ENCODE data around the gene SNCG. TPM values are rescaled to one million over a fixed set of nuclear protein-coding genes. Genes with fewer than 3 reads are reported as not detected.
A peak's percentile ranks its signal among the peaks of the same experiment; 100 is the strongest.
"Not testable (repeated sequence)": the region's sequence is repeated elsewhere in the genome, so short reads cannot be mapped to it uniquely, and the experiment has no call there.

The SNCG gene
- total RNA-seq = 10 to 100 TPM; 55.9 to 61.1 TPM
- long read RNA-seq, donor 1, transcript SNCG-202 (5 exons, 701 nt) = major isoform, 8 of 14 reads
- long read RNA-seq, donor 1, partial matches to known transcripts = 1 of 14 reads
- long read RNA-seq, donor 1, other reads (novel, unspliced or antisense) = 4 of 14 reads
- long read RNA-seq, donor 2, transcript SNCG-202 (5 exons, 701 nt) = major isoform, 23 of 49 reads
- long read RNA-seq, donor 2, partial matches to known transcripts = 11 of 49 reads
- long read RNA-seq, donor 2, other reads (novel, unspliced or antisense) = 11 of 49 reads

DNA sequence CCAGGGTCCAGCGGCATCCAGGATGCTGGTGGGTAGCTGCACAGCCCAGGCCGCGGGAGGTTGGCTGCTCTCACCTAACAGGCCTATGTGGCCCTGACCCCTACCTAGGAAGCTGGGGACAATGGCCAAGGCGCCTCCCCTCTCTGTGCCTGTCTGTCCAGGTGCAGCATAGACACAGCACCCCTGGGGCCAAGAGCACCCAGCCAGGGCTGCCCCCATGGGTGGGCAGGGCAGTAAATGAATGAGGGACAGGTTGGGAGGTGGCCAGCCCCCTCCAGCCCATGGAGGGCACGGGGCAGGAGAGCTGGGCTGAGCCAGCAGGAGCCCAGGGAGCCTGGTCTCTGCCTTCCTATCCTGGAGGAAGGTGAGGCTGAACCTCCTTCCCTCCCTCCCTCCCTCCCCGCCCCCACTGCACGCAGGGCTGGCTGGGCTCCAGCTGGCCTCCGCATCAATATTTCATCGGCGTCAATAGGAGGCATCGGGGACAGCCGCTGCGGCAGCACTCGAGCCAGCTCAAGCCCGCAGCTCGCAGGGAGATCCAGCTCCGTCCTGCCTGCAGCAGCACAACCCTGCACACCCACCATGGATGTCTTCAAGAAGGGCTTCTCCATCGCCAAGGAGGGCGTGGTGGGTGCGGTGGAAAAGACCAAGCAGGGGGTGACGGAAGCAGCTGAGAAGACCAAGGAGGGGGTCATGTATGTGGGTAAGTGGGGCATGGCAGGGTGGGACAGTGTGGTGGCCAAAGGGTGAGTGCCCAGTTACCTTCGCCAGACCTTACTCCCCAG is at the start of gene SNCG:
Gene SNCG, plus strand, starts transcription at position 484 of the 785 bp plus-strand sequence. Its CDS starts 99 bp downstream, at position 583.
- intact Hi-C loops (cut with DNase I) = no loop called here
- DNase-seq (ENCODE audit: low spot score) = peak; percentile 84

DNA sequence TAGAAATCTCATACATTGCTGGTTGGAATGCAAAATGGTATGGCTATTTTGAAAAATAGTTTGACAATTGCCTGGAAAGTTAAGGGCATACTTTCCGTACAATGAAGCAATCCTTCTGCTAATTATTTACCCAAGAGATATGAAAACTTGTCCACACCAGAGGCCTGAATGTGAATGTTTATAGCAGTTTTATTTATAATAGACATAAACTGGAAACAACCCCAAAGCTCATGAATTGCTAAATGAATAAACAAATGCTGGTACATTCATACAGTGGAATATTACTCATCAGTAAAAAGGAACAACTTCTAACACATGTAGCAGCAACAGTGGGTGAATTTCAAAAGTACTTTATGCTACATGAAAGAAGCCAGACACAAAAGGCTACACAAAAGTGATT is 43.7 kb upstream of the SNCG start:
- DNase-seq (ENCODE audit: low spot score) = no peak
- intact Hi-C loops (cut with DNase I) = no loop called here

- DNase-seq (ENCODE audit: low spot score) = no peak
- intact Hi-C loops (cut with DNase I) = no loop called here
Observed at GRCh38 chr10:86918022-86918471, 40.4 kb upstream of the SNCG start.

GRCh38 chr10:86922553-86922961 is 35.8 kb upstream of the SNCG start:
- DNase-seq (ENCODE audit: low spot score) = no peak

DNA sequence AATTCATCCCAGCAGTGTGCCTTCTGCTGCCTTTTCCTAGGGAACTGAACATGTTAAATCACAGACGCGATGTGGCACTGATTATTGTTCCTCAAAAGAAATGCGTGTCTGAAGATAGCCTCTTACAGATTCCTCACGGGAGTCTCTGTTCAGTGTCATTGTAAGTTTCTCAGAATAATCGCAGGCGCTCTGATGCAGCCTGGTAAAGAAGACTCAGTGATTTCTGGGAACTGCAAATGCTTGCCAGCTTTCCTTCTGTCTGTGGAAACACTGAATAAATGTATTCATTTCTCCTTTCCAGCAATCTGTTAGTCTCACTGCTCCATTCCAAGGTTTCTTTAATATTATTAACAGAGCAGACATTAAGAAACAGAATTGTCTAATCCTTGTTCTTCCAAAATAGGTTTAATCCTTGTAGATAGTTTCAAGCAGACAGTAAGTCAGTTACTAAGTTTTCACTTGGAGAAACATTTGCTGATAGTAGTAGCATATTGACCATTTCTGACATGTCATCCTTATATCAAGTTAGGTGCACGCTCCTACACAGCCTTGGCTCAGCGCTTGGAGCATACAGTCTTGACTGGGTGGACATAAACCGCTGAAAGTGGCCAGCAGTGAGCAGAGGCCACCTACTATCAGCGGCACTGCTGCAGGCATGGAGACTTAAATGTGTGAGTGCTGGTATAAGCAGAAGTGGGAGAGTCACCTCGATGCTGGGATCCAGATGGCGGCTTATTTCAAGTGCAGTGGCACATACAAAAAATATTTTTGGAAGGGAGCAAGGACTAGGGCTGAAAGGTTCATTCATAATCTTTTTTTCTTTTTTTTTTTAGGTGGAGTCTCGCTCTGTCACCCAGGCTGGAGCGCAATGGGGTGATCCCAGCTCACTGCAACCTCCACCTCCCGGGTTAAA is 28.7 kb upstream of the SNCG start:
- intact Hi-C loops (cut with DNase I) = no loop called here
- no peak for DNase-seq (ENCODE audit: low spot score)

More at GRCh38 chr10:86922553-86922961, 35.8 kb upstream of the SNCG start:
- intact Hi-C loops (cut with DNase I) = no loop called here

- intact Hi-C loops (cut with DNase I) = no loop called here
- no peak for DNase-seq (ENCODE audit: low spot score)
Observed at GRCh38 chr10:86931872-86932271, 26.5 kb upstream of the SNCG start.

- intact Hi-C loops (cut with DNase I) = no loop called here
Observed at GRCh38 chr10:86932674-86933073, 25.7 kb upstream of the SNCG start.

GRCh38 chr10:86934162-86934711 is 24.2 kb upstream of the SNCG start:
- DNase-seq (ENCODE audit: low spot score); intact Hi-C loops (cut with DNase I): not testable (repeated sequence)

More at GRCh38 chr10:86932674-86933073, 25.7 kb upstream of the SNCG start:
- no peak for DNase-seq (ENCODE audit: low spot score)

DNA sequence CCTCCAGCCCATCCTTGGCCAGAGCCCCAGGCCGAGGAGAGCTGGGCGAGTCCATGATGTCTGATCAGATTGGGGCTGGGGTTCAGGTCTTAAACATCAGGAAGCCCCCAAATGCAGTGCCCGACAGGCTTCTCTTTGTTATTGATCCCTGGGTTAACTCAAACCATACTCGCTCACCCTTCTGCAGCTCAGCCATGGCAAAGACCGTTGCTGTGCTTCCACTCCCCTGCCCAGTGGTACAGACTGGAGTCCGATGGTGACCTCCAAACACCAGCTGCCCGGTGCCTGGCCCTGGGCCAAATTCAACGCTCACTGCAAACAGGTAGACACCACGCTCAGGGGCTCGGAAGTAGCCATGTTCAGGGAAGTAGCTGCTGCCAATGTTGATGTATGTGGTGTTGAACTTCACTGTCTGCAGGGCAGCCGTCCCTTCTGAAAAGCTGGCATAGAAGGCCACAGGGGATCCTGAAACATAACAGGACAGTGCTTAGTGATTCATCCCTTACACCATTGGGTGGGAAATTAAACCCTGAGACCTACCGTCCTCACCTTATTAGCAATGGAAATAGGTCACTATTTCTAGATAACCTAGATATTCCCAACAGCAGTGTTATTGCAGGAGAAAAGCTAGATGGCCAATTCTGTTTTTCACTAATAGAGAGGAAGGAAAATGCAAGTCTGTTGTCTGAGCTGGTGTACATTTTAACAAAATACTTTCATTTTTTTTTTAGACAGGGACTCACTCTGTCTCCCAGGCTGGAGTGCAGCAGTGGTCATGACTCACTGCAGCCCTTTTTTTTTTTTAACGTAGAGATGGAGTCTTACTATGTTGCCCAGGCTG is 21.5 kb upstream of the SNCG start:
- intact Hi-C loops (cut with DNase I) = no loop called here
- no peak for DNase-seq (ENCODE audit: low spot score)

DNA sequence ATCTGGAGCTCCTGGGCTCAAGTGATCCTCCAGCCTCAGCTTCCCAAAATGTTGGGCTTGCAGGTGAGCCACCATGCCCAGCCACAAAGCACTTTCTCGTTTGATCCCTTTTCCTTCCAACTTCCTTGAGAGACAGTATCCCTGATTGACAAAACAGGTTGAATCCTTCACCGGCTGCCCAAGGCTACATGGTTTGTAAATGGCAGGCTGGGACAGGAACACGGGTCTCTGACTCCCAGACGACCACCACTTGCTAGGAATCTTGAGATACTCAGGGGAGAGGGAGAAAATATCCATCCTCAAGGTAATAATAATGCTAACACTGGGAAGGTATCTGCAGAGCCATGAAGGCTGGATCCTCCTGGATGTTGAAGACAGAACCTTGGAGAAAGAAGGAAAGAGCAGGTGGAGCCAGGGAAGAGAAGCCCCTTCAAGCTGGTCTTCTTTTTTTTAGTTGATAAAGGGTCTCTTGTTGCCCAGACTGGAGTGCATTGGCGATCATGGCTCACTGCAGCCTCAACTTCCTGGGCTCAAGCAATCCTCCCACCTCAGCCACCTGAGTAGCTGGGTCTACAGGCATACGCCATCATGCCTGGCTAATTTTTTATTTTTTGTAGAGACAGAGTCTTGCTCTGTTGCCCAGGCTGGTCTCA is 20.8 kb upstream of the SNCG start:
- no peak for DNase-seq (ENCODE audit: low spot score)
- intact Hi-C loops (cut with DNase I) = no loop called here

DNA sequence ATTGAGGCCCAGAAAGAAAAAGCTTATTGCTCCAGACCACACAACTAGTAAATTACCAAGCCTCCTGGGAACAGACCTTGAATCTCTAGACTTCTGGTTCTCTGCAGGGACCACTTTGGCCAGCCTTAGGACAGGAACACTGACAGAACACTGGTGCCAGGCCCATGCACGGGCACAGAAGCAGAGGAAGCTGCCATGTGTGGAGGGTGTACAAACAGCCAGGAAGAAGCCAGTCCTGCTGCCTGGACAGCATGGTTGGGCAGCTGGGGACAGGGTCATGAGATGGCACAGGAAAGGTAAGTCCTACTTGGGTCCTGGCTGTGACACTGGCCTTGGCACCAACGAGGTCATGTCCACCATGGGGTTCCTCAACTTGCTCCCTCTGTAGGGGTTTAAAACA is 20.1 kb upstream of the SNCG start:
- no peak for DNase-seq (ENCODE audit: low spot score)
- intact Hi-C loops (cut with DNase I) = no loop called here

DNA sequence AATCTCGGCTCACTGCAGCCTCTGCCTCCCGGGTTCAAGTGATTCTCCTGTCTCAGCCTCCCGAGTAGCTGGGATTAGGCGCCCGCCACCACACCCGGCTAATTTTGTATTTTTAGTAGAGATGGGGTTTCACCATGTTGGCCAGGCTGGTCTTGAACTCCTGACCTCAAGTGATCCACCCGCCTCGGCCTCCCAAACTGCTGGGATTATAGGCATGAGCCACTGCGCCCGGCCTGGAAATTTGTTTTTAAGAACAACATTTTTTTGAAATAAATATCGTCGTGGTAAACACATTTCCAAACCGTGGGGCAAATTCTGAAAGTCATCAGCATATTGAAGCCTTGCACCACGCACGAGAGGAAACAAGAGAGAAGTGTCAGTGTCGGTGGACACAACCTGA is 18.3 kb upstream of the SNCG start:
- intact Hi-C loops (cut with DNase I) = loop anchor here in 1 of 2 donors (2.0 kb wide), 1 partner anchor 23 kb away; no protein-coding TSS in a partner anchor
- not testable (repeated sequence) for DNase-seq (ENCODE audit: low spot score)

DNA sequence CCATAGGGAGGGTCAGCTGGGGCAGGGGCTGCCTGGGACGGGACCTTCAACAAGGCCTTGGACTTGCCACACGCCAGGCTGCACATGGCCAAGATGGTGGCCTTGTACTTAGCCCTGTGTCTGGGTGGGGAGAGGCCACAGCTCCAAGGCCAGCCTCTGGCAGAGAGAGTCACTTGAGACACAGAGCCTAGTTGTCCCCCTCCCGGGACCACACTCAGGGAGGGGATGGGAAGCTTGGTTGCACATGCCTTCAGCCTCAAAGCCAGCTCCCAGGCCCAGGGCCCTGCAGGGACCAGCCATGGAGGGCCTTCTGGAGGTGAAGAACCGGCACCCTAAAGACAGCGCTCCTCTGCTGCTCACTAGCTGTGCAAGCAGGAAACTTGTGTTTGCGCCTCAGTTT is 17.7 kb upstream of the SNCG start:
- intact Hi-C loops (cut with DNase I) = loop anchor here in 1 of 2 donors (2.0 kb wide), 1 partner anchor 22 kb away; no protein-coding TSS in a partner anchor
- no peak for DNase-seq (ENCODE audit: low spot score)

DNA sequence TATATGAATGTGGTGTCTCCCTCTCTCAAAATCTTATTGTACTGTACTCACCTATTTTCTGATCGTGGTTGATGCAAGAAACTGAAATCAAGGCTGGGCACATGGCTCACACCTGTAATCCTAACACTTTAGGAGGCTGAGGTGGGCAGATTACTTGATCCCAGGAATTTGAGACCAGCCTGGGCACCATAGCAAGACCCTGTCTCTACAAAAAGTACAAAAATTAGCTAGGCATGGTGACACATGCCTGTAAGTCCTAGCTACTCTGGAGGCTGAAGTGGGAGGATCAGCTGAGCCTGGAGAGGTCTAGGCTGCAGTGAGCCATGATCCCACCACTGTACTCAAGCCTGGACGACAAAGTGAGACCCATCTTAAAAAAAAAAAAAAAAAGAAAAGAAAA is 17.0 kb upstream of the SNCG start:
- no peak for DNase-seq (ENCODE audit: low spot score)
- intact Hi-C loops (cut with DNase I) = loop anchor here in 1 of 2 donors (2.0 kb wide), 1 partner anchor 21 kb away; no protein-coding TSS in a partner anchor

GRCh38 chr10:86941991-86942421 is 16.4 kb upstream of the SNCG start:
- DNase-seq (ENCODE audit: low spot score) = no peak
- intact Hi-C loops (cut with DNase I) = loop anchor here in 1 of 2 donors (2.0 kb wide), 1 partner anchor 21 kb away; no protein-coding TSS in a partner anchor

DNA sequence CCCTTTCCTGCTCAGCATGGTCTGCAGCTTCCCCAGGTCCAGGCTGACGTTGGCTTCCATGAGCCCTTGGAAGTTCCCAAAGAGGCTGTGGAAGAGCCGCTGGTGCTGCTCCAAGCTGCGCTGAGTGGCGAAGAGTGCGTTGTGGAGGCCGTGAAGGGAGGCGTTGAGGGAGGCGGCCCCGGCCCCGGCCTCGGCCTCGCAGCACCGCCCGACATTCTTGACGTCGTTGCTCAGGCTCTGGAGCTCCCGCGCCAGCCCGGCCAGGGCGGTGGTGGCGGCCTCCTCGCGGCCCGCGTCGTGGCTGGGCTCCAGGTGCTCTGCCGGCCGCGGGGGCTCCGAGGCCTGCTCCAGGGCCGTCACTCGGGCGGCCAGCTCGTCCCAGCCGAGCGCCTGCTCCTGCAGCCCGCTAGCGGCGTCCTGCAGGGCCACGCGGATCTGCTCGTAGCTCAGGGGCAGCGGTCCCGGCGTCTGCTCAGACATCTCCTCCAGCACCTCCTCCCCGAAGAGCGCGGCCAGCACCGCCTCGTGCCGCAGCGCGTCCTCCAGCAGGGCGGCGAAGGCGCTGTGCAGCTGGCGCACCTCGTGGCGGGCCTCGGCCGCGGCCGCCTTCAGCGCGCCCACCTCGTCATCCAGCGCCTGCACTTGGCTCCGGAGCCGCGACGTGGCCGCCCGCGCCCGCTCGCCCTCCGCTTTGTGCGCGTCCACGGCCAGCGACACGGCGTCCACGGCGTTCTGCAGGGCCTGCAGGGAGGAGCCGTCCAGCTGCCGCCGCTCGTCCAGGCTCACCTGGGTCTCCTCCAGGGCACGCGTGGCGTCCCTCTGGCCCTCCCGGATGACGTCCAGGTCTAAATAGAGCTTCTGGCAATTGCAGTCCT is 15.7 kb upstream of the SNCG start:
- DNase-seq (ENCODE audit: low spot score) = no peak
- intact Hi-C loops (cut with DNase I) = no loop called here

Measured in posterior vena cava (tissue), 2 donors.